Hepatocyte (in vitro differentiated cells): ENCODE measurements around the gene PLCB2.

Source experiments
- CTCF ChIP-seq: fragments of 200-600 bp; sonication (generic); IDR thresholded peaks from 2 replicates; pipeline ENCODE4 v1.5.1; 2016; ENCODE audit warnings: antibody characterized with exemption, mild to moderate bottlenecking; ENCODE audit not compliant: poor library complexity
- EZH2 ChIP-seq: fragments of 200-600 bp; sonication (generic); IDR thresholded peaks from 2 replicates; pipeline ENCODE4 v1.6.1; 2016; ENCODE audit warnings: antibody characterized with exemption, mild to moderate bottlenecking, borderline replicate concordance
- EZH2phosphoT487 ChIP-seq: fragments of 200-600 bp; sonication (generic); IDR thresholded peaks from one replicate; pipeline ENCODE4 v1.6.1; 2018; ENCODE audit warnings: antibody characterized with exemption, mild to moderate bottlenecking, low read depth, moderate library complexity; ENCODE audit not compliant: unreplicated experiment, severe bottlenecking

GRCh38 chr15:40354408-40355171 lies 46.9 kb upstream of the PLCB2 start:
- TF ChIP-seq EZH2 (no peak), CTCF (peak; percentile 43), EZH2phosphoT487 (no peak)
